Kidney capillary endothelial cell (primary cell): ENCODE measurements around the gene LDLRAD3.

ENCODE experiments used
- DNase-seq: peaks from one replicate; pipeline ENCODE4 v3.0.0-alpha.2; 2018; ENCODE audit warnings: low spot score

LDLRAD3 gene

GRCh38 chr11:36274414-36274813, 330.6 kb downstream of the LDLRAD3 start:
- no peak for DNase-seq

GRCh38 chr11:36278531-36279282, 334.8 kb downstream of the LDLRAD3 start:
- no peak for DNase-seq

GRCh38 chr11:36280531-36280930, 336.7 kb downstream of the LDLRAD3 start:
- no peak for DNase-seq
